Testis (tissue), 3 donors: Measurements from ENCODE around the gene FAM81A. TPM values are rescaled to one million over a fixed set of nuclear protein-coding genes. Genes with fewer than 3 reads are reported as not detected.

Experiments used
- DNase-seq: peaks from one replicate; pipeline ENCODE4 v3.0.0-alpha.2; 2019
- H3K27ac ChIP-seq, 2 donors: fragments of 200-600 bp; sonication (generic); one replicate each; pipeline ENCODE4 v1.5.1; 2019
- H3K27me3 ChIP-seq: fragments of 200-600 bp; sonication (generic); one replicate; pipeline ENCODE4 v1.5.1; 2019
- H3K36me3 ChIP-seq: fragments of 200-600 bp; sonication (generic); one replicate; pipeline ENCODE4 v1.5.1; 2017; ENCODE audit warnings: low read depth; ENCODE audit errors: missing control alignments
- H3K4me1 ChIP-seq: fragments of 200-600 bp; sonication (generic); one replicate; pipeline ENCODE4 v1.5.1; 2019
- H3K4me3 ChIP-seq, 2 donors: fragments of 200-600 bp; sonication (generic); one replicate each; pipeline ENCODE4 v1.5.1; 2017 to 2019
- H3K9me3 ChIP-seq: fragments of 200-600 bp; sonication (generic); one replicate; pipeline ENCODE4 v1.5.1; 2017
- POLR2A ChIP-seq: fragments of 450-650 bp; IDR thresholded peaks from one replicate; pipeline ENCODE4 v1.6.1; 2017; ENCODE audit warnings: antibody characterized with exemption, mild to moderate bottlenecking, moderate library complexity
- WGBS, 2 donors: methylation state at CpG; one replicate each; pipeline ENCODE4 v1.1.5; 2018; 5-methylcytosine and 5-hydroxymethylcytosine counted together
- intact Hi-C: fragments of 100-400 bp; cut with DNase I; formaldehyde crosslinking; loops from one replicate; pipeline ENCODE4 v1.15.1; 2023; ENCODE audit warnings: low total_unique reads
- polyA plus RNA-seq: library from polyadenylated mRNA; stranded (reverse); fragments of 350-450 nt; fragmentation: Illumina TruSeq; extraction: RNeasy Lipid Tissue Mini Kit (QIAGEN cat#74804); gene quantifications from one replicate; pipeline ENCODE4 v1.2.3, GENCODE V29; 2014; ENCODE audit warnings: low read depth, low replicate concordance; ENCODE audit not compliant: insufficient read depth
- small RNA-seq, 2 donors: library from RNA; depleted of rRNA; stranded (forward); fragments of <200 nt; gene quantifications; one replicate each; pipeline ENCODE3, GENCODE V24; 2016
- total RNA-seq, 2 donors: library from RNA; depleted of rRNA; stranded (reverse); fragments of >200 nt; gene quantifications; one replicate each; pipeline ENCODE4 v1.2.3, GENCODE V29; 2016
- TF ChIP-seq, protein P1 (sequence below), 3 experiments: fragments of 450-650 bp in 2 of 3; fragments of 200-600 bp in 1 of 3; sonication (generic) in 1 of 3; IDR thresholded peaks; one replicate each; pipeline ENCODE4 v1.5.1; 2016 to 2019; ENCODE audit warnings: antibody characterized with exemption in 3 of 3, mild to moderate bottlenecking in 2 of 3, moderate library complexity in 1 of 3

Gene FAM81A
- total and polyA plus RNA-seq, 3 donors from 2014 or later = 4.4 to 5.6 (median 5.1) TPM

DNA sequence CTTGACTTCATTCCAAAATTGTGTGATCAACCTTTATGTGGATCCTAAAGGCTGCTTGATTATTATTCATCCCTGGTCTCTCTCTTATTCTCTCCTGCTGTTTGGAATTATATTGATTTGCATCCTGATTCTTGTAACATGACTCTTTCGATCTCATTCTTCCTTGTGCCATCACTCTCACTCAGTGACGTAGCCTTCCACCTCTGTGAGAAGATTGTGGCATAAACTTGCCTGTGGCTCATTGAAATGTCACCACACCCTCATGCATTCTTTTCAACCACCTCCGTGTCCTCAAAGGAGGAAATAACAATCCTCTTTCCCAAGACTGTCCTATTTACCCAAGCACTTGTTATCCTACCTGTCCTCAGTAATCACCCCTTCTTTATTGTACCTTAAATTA lies 132.3 kb downstream of the FAM81A start:
- TF ChIP-seq, protein P1, sequence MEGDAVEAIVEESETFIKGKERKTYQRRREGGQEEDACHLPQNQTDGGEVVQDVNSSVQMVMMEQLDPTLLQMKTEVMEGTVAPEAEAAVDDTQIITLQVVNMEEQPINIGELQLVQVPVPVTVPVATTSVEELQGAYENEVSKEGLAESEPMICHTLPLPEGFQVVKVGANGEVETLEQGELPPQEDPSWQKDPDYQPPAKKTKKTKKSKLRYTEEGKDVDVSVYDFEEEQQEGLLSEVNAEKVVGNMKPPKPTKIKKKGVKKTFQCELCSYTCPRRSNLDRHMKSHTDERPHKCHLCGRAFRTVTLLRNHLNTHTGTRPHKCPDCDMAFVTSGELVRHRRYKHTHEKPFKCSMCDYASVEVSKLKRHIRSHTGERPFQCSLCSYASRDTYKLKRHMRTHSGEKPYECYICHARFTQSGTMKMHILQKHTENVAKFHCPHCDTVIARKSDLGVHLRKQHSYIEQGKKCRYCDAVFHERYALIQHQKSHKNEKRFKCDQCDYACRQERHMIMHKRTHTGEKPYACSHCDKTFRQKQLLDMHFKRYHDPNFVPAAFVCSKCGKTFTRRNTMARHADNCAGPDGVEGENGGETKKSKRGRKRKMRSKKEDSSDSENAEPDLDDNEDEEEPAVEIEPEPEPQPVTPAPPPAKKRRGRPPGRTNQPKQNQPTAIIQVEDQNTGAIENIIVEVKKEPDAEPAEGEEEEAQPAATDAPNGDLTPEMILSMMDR (IDR thresholded peaks at IDR 0.05) = no peak
- no peak for TF ChIP-seq POLR2A
- H3K27ac ChIP-seq = no peak overlapping the region
- H3K4me1 ChIP-seq = no peaks in the 10 kb centered on the region
- H3K36me3 ChIP-seq = no peaks in the 10 kb centered on the region
- WGBS, 2 donors = 73 to 79% methylated on average over 3 of the region's 3 CpGs
- intact Hi-C loops = no loop called here
- DNase-seq = no peak
- no peak overlapping the region for H3K4me3 ChIP-seq
- H3K9me3 ChIP-seq = no peaks in the 10 kb centered on the region
- no peaks in the 10 kb centered on the region for H3K27me3 ChIP-seq

DNA sequence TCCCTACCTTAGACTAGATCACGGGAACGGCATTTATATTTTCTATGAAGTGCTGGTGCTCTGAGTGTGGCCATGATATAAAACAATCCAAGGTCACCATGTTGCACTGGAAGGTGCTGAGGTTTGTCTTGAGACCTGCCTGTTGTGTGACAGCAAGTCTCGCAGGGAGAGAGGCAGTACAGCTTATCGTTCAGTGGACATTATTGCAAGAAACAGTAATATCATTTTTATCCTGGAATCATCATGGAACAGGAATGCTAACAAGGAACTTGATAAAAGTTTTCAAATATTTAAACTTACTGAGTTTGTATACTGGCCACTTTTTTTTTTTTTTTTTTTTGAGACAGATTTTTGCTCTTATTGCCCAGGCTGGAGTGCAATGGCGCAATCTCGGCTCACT lies 133.6 kb downstream of the FAM81A start:
- Histone ChIP-seq H3K27me3 (no peaks in the 10 kb centered on the region), H3K27ac (no peak overlapping the region), H3K4me3 (no peak overlapping the region), H3K4me1 (no peaks in the 10 kb centered on the region), H3K36me3 (no peaks in the 10 kb centered on the region), H3K9me3 (no peaks in the 10 kb centered on the region)
- intact Hi-C loops = no loop called here
- DNase-seq = no peak
- WGBS, 2 donors = 89 to 94% methylated on average over 6 of the region's 6 CpGs
- TF ChIP-seq POLR2A = no peak
- TF ChIP-seq, protein P1 (IDR thresholded peaks at IDR 0.05) = no peak

Small RNA genes lying within 50 kb of the gene (small RNA-seq; reads per million reads assigned to genes)
- 0 reads per million in 2 donors for gene RF00019

Other genes starting within 250 kb of the FAM81A start
- 10 to 100 TPM; 18.6 to 22.6 TPM for gene LDHAL6B, start 231.3 kb upstream of the FAM81A start, total RNA-seq
- 119 TPM for gene LDHAL6B, start 231.3 kb upstream of the FAM81A start, polyA plus RNA-seq
- 10 to 100 TPM; 14.3 to 22.5 TPM for gene MYO1E, start 65.3 kb upstream of the FAM81A start, total RNA-seq
- gene MYO1E, start 65.3 kb upstream of the FAM81A start, polyA plus RNA-seq = 23.4 TPM
- gene GCNT3, start 173.6 kb downstream of the FAM81A start, total RNA-seq = 1 to 10 TPM; 2.5 to 3.0 TPM
- gene GCNT3, start 173.6 kb downstream of the FAM81A start, polyA plus RNA-seq = 15.4 TPM
- gene GTF2A2, start 219.3 kb downstream of the FAM81A start, total RNA-seq = 100 to 1,000 TPM in 1 of 2 donors, 10 to 100 TPM in 1; 82.9 to 120 TPM
- gene GTF2A2, start 219.3 kb downstream of the FAM81A start, polyA plus RNA-seq = 579 TPM